Middle frontal gyrus (tissue), 1 donor: ENCODE measurements around the gene ARHGAP4.
A peak's percentile ranks its signal among the peaks of the same experiment; 100 is the strongest.

ENCODE experiments used
- DNase-seq: peaks from one replicate; pipeline ENCODE4 v3.0.0-alpha.2; 2015; ENCODE audit warnings: low spot score; ENCODE audit errors: extremely low spot score

ARHGAP4 gene

GRCh38 chrX:153945956-153946943 is 20.2 kb upstream of the ARHGAP4 start:
- no peak for DNase-seq

GRCh38 chrX:153944800-153945150 is 18.7 kb upstream of the ARHGAP4 start:
- DNase-seq: no peak

DNA sequence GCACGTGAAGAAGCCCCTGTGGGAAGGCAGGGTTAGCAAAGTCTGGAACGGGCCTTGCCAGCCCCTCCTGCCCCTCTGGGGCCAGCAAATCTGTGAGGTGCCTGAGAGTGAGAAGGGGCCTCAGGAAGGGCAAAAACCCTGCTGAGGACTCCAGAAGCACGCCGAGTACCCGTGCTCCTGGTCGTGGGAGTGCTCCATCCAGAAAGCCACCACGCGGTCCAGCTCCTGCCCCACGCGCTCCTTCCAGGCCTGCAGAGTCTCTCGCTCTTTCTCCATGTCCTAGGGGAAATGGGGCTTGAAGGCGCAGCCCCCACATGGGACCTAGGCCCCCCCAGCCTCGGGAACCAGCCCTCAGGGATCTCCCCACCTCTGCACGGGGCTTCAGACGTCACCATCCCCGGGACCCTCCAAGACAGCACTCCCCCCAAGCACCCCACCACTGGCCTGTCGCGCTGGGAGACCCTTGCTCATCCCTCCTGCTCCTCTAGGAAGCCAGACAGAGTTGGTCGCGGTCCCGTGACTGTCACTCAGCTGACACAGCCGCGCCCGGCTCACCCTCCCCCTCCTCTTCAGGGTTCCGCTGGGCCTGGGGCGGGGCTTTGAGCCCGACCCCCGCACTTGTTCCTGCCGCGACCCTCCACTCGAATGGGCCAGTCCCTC is 18.2 kb upstream of the ARHGAP4 start, which contains the start of gene RENBP:
Gene RENBP, minus strand, starts transcription at position 504 of the 660 bp plus-strand sequence. Its CDS starts 33 bp downstream, at position 471.
- no peak for DNase-seq

DNA sequence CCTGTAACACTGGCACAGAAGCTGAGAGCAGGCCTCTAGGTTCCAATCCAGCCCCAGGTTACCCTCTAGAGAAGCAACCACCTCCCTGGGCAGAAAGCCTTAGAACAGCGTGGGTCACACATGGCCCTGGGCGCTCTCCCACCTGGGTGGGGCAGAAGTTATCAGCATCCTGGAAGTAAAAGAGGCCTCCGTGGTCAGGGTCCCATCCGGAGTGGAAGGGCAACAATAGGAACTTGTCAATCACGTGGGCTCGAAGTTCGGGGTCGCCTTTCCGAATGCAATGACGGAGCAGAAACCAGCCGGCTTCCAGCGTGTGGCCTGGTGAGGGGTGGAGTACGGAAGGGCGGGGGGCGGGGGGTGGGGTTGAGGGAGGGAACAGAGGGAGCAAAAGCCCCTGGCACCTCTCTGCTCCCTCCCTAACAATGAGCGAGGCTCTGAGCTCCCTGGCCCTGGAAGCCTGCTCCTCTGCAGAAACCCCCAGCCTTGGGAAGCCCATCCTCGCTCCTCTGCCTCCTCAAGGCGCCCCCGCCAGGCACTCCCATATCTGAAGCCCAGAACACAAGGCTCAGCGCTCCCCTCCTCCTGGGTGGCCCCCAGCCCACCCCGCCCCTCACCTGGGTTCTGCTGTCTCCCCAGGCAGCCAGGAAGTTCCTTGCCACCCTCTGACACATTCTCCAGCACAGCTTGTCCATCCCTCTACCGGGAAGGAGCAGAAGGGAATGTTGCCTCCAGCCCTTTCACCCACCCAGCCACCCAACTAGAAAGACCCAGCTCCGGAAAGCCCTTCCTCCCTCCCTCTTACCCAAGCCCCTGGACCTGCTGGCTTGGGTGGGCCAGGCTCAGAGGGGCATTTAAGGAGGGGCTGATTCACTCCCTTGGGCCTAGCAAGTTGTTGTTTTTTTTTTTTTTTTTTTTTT is 15.5 kb upstream of the ARHGAP4 start:
- DNase-seq: no peak

GRCh38 chrX:153939573-153939972 is 13.5 kb upstream of the ARHGAP4 start:
- DNase-seq: no peak

- DNase-seq: no peak
These were observed 12.2 kb upstream of the ARHGAP4 start for GRCh38 chrX:153938226-153938786.

DNA sequence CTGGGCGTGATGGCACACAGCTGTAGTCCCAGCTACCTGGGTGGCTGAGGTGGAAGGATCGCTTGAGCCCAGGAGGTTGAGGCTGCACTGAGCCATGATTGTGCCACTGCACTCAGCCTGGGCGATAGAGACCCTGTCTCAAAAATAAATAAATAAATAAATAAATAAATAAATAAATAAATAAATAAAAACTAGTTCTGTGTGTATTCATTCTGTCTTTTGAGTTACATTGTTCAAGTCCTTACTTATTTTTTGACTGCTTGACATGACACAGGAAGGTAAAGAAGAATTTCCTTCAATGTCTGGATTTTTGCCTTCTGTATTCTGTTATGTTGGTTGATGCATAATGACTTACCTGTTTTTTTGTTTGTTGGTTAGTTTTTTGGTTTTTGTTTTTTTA is 11.0 kb upstream of the ARHGAP4 start:
- DNase-seq: no peak

- DNase-seq: no peak
These were observed 9.3 kb upstream of the ARHGAP4 start for GRCh38 chrX:153935326-153935851.

DNA sequence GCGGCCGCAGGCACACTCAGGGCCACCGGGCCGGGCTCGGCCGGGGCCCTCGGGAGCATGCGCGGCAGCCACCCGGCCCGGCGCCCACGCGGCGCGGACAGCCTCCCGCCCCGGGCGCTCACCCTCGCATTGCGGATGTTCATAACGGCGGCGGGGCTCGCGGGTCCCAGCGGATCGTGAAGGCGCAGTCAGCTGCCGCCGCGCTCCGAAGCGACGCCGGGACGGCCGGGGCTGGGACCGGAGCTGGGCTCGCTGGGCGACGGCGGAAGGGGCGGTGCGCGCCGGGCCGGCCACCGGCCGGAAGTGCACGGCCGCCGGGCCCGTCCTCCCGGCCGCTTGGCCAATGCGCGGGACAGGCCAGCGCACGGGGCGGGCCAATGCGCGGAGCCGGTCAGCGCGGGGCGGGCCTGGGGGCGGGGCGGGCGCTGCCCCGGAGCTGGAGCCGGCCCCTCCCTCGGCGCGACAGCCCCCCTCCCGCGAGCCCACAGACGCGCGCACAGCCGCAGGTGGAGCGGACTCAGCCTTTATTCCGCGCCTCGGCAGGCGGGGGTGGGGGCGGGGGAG is 8.8 kb upstream of the ARHGAP4 start, which contains the start of gene NAA10:
Gene NAA10, minus strand, starts transcription at position 276 of the 564 bp plus-strand sequence. Its CDS starts 133 bp downstream, at position 143.
- peak; percentile 28 for DNase-seq

DNA sequence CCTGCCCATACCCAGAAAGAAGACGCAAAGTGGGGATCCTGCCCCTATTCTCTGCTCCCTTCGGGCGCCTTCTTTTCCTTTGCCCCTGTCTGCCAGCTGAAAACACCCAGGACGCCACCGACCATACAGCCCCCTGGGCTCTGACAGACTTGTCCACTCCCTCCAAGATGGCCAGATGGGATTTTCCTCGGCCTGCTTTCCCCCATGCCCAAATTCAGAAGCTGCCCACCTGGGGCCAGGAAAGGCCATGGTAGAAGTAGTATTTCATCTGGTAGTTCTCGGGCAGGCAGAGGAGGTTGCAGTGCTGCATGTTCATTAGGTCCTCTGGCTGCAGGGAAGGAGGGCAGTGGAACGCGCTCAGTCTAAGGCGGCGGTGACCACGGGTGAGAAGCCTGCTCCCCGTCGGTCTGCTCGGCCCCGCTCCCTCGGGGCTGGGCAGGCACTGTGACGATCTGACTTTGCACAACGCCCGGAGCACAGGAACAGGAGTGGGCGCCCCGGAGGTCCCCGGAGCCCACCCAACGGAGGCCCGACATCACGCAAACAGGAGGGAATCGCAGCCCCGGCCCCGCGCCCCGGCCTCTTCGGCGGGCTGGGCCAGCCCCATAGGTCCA is 8.2 kb upstream of the ARHGAP4 start:
- DNase-seq: no peak

GRCh38 chrX:153933748-153934147 is 7.7 kb upstream of the ARHGAP4 start:
- no peak for DNase-seq

DNA sequence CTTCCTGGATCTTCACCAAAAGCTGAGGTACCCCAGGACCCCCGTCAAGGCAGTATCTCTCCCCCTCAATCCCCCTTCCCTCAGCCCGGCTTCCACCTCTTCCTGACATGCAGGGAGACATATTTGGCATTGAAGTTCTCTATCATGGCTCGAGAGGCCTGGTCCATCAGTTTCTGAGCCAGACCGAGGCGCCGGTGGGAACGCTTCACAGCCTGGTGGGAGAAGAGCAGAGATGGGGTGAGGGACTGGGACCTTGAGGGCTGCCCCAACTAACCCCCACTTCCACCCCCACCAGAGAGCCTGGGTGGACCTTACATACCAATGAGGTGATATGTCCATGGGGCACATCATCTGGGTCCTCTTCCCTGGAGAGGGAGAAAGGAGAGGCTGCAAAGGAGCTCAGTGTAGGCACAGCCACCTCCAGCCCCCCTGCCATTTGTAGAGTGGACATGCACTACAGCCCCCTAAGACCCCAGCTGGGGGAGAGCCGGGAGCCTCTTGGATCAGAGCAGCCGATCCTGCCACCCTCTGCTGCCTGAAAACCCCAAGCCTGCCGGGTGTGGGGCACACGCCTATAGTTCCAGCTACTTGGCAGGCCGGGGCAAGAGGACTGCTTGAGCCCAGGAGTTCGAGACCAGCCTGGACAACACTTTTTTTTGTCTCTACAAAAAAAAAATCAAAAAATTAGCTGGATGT is 6.3 kb upstream of the ARHGAP4 start:
- no peak for DNase-seq

DNA sequence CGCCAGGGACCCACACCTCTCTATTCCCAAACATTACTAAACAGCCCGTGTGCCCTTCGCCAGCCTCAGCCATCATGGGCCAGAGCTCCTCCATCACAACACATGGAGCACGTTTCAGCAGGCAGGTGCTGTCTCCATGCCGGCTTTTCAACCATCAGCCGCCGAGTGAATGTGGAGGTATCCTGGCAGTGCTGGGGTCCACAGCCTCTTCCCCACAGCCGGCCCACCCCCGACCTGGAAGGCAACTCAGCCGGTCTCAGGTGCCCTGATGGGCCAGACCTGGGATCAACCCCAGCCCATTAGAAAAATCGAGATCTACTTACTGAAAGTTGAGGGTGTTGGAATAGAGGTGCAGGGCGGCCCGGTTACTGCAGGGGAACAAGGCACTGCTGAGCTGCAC is 5.7 kb upstream of the ARHGAP4 start:
- DNase-seq: no peak

GRCh38 chrX:153931151-153931550 is 5.1 kb upstream of the ARHGAP4 start:
- no peak for DNase-seq

- DNase-seq: no peak
These were observed 4.2 kb upstream of the ARHGAP4 start for GRCh38 chrX:153930011-153930910.

GRCh38 chrX:153929576-153929975 is 3.5 kb upstream of the ARHGAP4 start:
- no peak for DNase-seq

DNA sequence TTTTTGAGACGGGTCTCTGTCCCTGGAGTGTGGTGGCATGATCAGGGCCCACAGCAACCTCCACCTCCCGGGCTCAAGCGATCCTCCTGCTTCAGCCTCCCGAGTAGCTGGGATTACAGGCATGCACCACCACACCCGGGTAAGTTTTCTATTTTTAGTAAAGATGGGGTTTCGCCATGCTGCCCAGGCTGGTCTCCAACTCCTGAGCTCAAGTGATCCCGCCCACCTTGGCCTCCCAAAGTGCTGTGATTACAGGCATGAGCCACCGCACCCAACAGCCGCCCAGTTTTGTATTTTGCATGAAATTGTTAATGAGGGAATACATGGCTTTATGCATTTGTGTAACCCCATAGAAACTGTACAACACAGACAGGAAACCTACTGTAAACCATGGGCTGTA is 2.8 kb upstream of the ARHGAP4 start:
- DNase-seq: no peak
